ENCODE measurements around the gene GRB10. TPM values are rescaled to one million over a fixed set of nuclear protein-coding genes. Genes with fewer than 3 reads are reported as not detected.

GRB10 gene
- total RNA-seq, 2 experiments from 2014 or later: 5.9 to 8.4 TPM

DNA sequence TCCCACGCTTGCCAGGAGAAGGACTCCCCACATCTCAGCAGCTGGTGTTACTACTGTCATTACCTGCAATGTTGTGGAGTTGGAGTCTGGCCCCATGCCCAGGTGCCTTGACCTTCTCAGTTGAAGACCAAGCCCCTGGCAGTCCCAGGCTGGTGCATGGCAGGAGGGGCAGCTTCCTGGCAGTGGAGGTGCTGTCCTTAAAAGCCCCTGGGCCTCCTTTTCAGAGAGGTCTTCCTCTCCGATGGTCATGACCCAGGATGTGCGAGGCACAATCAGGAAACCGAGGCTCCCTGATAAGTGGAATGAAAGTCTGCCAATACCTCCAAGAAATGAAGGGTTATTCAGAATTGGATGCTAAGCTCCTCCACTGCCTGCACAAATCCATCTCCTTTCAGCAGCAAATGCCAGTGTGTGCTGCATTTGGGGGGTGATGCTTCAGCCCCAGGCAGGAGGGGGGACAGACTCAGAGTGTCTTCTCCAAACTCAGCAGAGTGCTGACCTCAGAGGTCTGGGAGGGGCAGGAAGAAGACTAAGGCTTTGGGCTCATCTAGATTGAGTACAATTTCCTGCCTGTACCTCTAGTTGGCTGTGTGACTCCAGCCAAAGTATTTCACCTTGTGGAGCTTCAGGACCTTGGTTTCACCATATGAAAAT lies 120.5 kb downstream of the GRB10 start:
- Mint-ChIP-seq H3K27ac (peak overlapping the region; percentile 81), H3K4me3 (peak overlapping the region; percentile 22), H3K36me3 (ENCODE audit: low read depth) (no peaks in the 10 kb centered on the region), H3K4me1 (ENCODE audit: low read depth) (peaks cover 51% of the 10 kb centered on the region), H3K27me3 (no peaks in the 10 kb centered on the region), H3K9me3 (no peaks in the 10 kb centered on the region)
- Histone ChIP-seq H3K4me1 (ENCODE audit: insufficient read depth, low read length) (peaks cover 54% of the 10 kb centered on the region), H3K27ac (ENCODE audit: low read depth in 1 of 2, low read length in 2 of 2) (no peak overlapping the region), H3K4me3 (ENCODE audit: low read length) (peak overlapping the region; percentile 12), H3K36me3 (ENCODE audit: insufficient read depth, low read length) (no peaks in the 10 kb centered on the region), H3K9me3 (ENCODE audit: control insufficient read depth in 1 of 2, insufficient read depth in 1 of 2, low read length in 2 of 2) (no peaks in the 10 kb centered on the region), H3K27me3 (ENCODE audit: control insufficient read depth in 1 of 2, insufficient read depth in 2 of 2, low read length in 2 of 2) (no peaks in the 10 kb centered on the region)
- POLR2A ChIA-PET: interaction anchor here (0.8 to 1.2 kb wide), 3 partner anchors 11 to 593 kb away, joined by 3 read pairs; no protein-coding TSS in a partner anchor
- TF ChIP-seq, protein P1, sequence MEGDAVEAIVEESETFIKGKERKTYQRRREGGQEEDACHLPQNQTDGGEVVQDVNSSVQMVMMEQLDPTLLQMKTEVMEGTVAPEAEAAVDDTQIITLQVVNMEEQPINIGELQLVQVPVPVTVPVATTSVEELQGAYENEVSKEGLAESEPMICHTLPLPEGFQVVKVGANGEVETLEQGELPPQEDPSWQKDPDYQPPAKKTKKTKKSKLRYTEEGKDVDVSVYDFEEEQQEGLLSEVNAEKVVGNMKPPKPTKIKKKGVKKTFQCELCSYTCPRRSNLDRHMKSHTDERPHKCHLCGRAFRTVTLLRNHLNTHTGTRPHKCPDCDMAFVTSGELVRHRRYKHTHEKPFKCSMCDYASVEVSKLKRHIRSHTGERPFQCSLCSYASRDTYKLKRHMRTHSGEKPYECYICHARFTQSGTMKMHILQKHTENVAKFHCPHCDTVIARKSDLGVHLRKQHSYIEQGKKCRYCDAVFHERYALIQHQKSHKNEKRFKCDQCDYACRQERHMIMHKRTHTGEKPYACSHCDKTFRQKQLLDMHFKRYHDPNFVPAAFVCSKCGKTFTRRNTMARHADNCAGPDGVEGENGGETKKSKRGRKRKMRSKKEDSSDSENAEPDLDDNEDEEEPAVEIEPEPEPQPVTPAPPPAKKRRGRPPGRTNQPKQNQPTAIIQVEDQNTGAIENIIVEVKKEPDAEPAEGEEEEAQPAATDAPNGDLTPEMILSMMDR (IDR thresholded peaks at IDR 0.05): no peak
- intact Hi-C loops (cut with DNase I, micrococcal nuclease): loop anchor here in 1 of 2 experiments (2.0 kb wide), 1 partner anchor 19 kb away; no protein-coding TSS in a partner anchor
- ATAC-seq (ENCODE audit: poor library complexity) (peak; percentile 49), DNase-seq (peak in 8 of 14 experiments; percentile 10 to 70 (median 26))
- CTCF ChIA-PET: interaction anchor here (1.5 kb wide), 1 partner anchor 14 kb away, joined by 3 read pairs; no protein-coding TSS in a partner anchor

DNA sequence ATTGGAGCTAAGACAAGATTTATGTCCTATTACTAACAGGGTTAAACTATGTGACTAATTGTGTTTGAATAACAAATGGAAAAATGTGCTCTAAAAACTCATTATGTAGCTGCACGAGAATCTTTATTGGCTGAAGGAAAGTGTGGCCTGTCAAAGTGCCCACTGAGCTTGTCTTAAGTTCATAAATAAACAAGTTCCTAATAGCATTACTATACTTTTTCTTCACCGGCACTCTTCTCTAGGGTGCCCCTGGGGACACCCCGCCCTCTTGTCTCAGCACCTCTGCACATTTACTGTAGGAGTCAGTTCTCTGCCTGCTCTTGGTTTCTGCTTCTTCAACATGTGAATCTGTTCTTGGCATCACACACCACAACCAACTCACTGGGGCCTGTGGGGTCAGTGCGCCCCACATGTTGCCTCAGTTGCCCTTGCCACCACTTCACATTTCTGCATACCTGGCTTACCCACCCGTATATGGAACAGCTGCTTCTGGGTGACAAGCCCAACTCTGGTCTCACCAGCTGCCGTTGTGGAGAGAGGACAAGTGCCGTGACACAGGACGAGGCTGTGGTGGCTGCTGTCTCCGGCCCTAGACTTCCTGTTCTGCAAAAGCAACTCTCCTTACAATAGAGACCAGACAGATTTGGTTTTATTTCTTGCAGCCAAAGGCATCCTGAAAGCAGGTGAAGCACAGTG lies 121.2 kb downstream of the GRB10 start:
- TF ChIP-seq, protein P1 (IDR thresholded peaks at IDR 0.05): no peak
- ATAC-seq (ENCODE audit: poor library complexity) (no peak), DNase-seq (peak in 6 of 14 experiments; percentile 12 to 49 (median 28))
- Mint-ChIP-seq H3K27me3 (no peaks in the 10 kb centered on the region), H3K4me3 (peak overlapping the region; percentile 22), H3K4me1 (ENCODE audit: low read depth) (peaks cover 51% of the 10 kb centered on the region), H3K9me3 (no peaks in the 10 kb centered on the region), H3K27ac (peak overlapping the region; percentile 81), H3K36me3 (ENCODE audit: low read depth) (no peaks in the 10 kb centered on the region)
- ChIA-PET CTCF (interaction anchor here (1.4 to 1.5 kb wide), 2 partner anchors 15 to 28 kb away, joined by 3 read pairs; no protein-coding TSS in a partner anchor), POLR2A (interaction anchor here (0.6 to 1.6 kb wide), 3 partner anchors 47 to 456 kb away, joined by 3 to 4 read pairs (median 3); no protein-coding TSS in a partner anchor)
- peak overlapping the region in 1 of 2 donors; percentile 0 for H3K27ac ChIP-seq (ENCODE audit: low read depth in 1 of 2, low read length in 2 of 2)
- peak overlapping the region; percentile 12 for H3K4me3 ChIP-seq (ENCODE audit: low read length)
- no peaks in the 10 kb centered on the region for H3K36me3 ChIP-seq (ENCODE audit: insufficient read depth, low read length)
- no peaks in the 10 kb centered on the region for H3K9me3 ChIP-seq (ENCODE audit: control insufficient read depth in 1 of 2, insufficient read depth in 1 of 2, low read length in 2 of 2)
- peaks cover 54% of the 10 kb centered on the region for H3K4me1 ChIP-seq (ENCODE audit: insufficient read depth, low read length)
- no peaks in the 10 kb centered on the region for H3K27me3 ChIP-seq (ENCODE audit: control insufficient read depth in 1 of 2, insufficient read depth in 2 of 2, low read length in 2 of 2)
- intact Hi-C loops (cut with DNase I, micrococcal nuclease): loop anchor here in 1 of 2 experiments (2.0 kb wide), 1 partner anchor 19 kb away; no protein-coding TSS in a partner anchor

DNA sequence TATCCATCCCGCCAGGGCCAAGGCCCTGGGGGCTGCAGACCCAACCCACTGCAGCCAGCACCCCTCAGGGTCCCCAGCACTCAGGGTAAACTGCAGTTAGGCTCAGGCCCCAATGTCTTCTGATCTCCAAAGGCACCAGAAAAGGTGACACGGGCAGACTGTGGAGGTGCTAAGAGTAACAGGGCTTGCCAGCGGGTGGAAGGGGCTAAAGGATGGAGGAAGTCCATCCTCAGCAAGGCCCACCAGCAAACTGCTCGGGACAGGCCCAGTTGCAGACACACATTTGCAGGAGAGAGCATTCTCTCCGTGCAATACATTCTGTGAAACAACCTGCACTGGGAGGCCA lies 121.9 kb downstream of the GRB10 start:
- TF ChIP-seq, protein P1 (IDR thresholded peaks at IDR 0.05): no peak
- Histone ChIP-seq H3K4me3 (ENCODE audit: low read length) (peak overlapping the region; percentile 48), H3K36me3 (ENCODE audit: insufficient read depth, low read length) (no peaks in the 10 kb centered on the region), H3K27ac (ENCODE audit: low read depth in 1 of 2, low read length in 2 of 2) (no peak overlapping the region), H3K9me3 (ENCODE audit: control insufficient read depth in 1 of 2, insufficient read depth in 1 of 2, low read length in 2 of 2) (no peaks in the 10 kb centered on the region), H3K4me1 (ENCODE audit: insufficient read depth, low read length) (peaks cover 54% of the 10 kb centered on the region), H3K27me3 (ENCODE audit: control insufficient read depth in 1 of 2, insufficient read depth in 2 of 2, low read length in 2 of 2) (no peaks in the 10 kb centered on the region)
- intact Hi-C loops (cut with DNase I, micrococcal nuclease): no loop called here
- CTCF ChIA-PET: interaction anchor here (1.4 kb wide), 1 partner anchor 27 kb away, joined by 3 read pairs; no protein-coding TSS in a partner anchor
- Mint-ChIP-seq H3K9me3 (no peaks in the 10 kb centered on the region), H3K27ac (peak overlapping the region; percentile 81), H3K4me1 (ENCODE audit: low read depth) (peaks cover 51% of the 10 kb centered on the region), H3K27me3 (no peaks in the 10 kb centered on the region), H3K4me3 (peak overlapping the region; percentile 22), H3K36me3 (ENCODE audit: low read depth) (no peaks in the 10 kb centered on the region)
- DNase-seq (no peak), ATAC-seq (ENCODE audit: poor library complexity) (no peak)
- POLR2A ChIA-PET: interaction anchor here (1.0 to 1.6 kb wide), 3 partner anchors 46 to 79 kb away, joined by 3 to 4 read pairs (median 4); no protein-coding TSS in a partner anchor
